OCI-LY7 (cell line): ENCODE results near the gene ANGPTL7. TPM values are rescaled to one million over a fixed set of nuclear protein-coding genes. Genes with fewer than 3 reads are reported as not detected.

Source experiments
- BruUV-seq: library from RNA; stranded (reverse); fragments of 400-500 nt; replicated peaks from 2 replicates; lab custom pipeline; 2021; lab: Mats Ljungman, UMichigan
- CTCF ChIA-PET: fragments of 300-600 bp; sonication (Branson Sonifier 250); formaldehyde crosslinking; loops from one replicate; lab custom pipeline; 2022; ENCODE audit warnings: antibody characterized with exemption; ENCODE audit not compliant: unreplicated experiment; lab: Charles Lee
- POLR2A ChIA-PET: fragments of 300-600 bp; sonication (Branson Sonifier 250); formaldehyde crosslinking; loops from one replicate; lab custom pipeline; 2022; ENCODE audit warnings: antibody characterized with exemption; lab: Charles Lee
- DNase-seq: peaks from one replicate; pipeline ENCODE4 v3.0.0-alpha.2; 2015; ENCODE audit warnings: low spot score
- H2AFZ ChIP-seq: fragments of 200-600 bp; sonication (generic), shearing (Covaris generic); 2 replicates; pipeline ENCODE4 v1.6.1; 2014; ENCODE audit warnings: mild to moderate bottlenecking, antibody characterized with exemption, low read length, moderate library complexity
- H3K27ac ChIP-seq: fragments of 200-600 bp; sonication (generic); 2 replicates; pipeline ENCODE4 v1.5.1; 2014; ENCODE audit warnings: mixed run types, low read depth, mild to moderate bottlenecking, moderate library complexity, low read length, inconsistent platforms; ENCODE audit not compliant: poor library complexity, severe bottlenecking
- H3K36me3 ChIP-seq: fragments of 200-600 bp; sonication (generic); 2 replicates; pipeline ENCODE4 v1.6.1; 2014; ENCODE audit warnings: mild to moderate bottlenecking, antibody characterized with exemption, low read length, moderate library complexity, mixed read lengths; ENCODE audit not compliant: insufficient read depth
- H3K4me1 ChIP-seq: fragments of 200-600 bp; sonication (generic); 2 replicates; pipeline ENCODE4 v1.5.1; 2014; ENCODE audit warnings: mild to moderate bottlenecking, low read length; ENCODE audit not compliant: insufficient read depth, poor library complexity, severe bottlenecking
- H3K4me2 ChIP-seq: fragments of 200-600 bp; sonication (generic); 2 replicates; pipeline ENCODE4 v1.6.1; 2014; ENCODE audit warnings: mild to moderate bottlenecking, low read length
- H3K4me3 ChIP-seq: fragments of 200-600 bp; sonication (generic); 2 replicates; pipeline ENCODE4 v1.5.1; 2014; ENCODE audit warnings: mild to moderate bottlenecking, low read depth, low read length; ENCODE audit not compliant: poor library complexity, severe bottlenecking
- H3K79me2 ChIP-seq: fragments of 200-600 bp; sonication (generic); 2 replicates; pipeline ENCODE4 v1.6.1; 2016; ENCODE audit warnings: low read depth, mild to moderate bottlenecking, low read length, moderate library complexity, mixed read lengths; ENCODE audit not compliant: insufficient read depth
- H3K9me2 ChIP-seq: fragments of 200-600 bp; sonication (generic); 2 replicates; pipeline ENCODE4 v1.6.1; 2016; ENCODE audit warnings: mild to moderate bottlenecking, low read length, mixed read lengths; ENCODE audit not compliant: insufficient read depth
- H3K9me3 ChIP-seq: fragments of 200-600 bp; sonication (generic); 2 replicates; pipeline ENCODE4 v1.6.1; 2014; ENCODE audit warnings: mild to moderate bottlenecking, mixed run types, low read length, mixed read lengths
- H4K20me1 ChIP-seq: fragments of 200-600 bp; sonication (generic); 2 replicates; pipeline ENCODE4 v1.6.1; 2014; ENCODE audit warnings: mild to moderate bottlenecking, antibody characterized with exemption, low read length, moderate library complexity, mixed read lengths; ENCODE audit not compliant: insufficient read depth
- EZH2phosphoT487 ChIP-seq: fragments of 200-600 bp; sonication (generic); IDR thresholded peaks from 2 replicates; pipeline ENCODE4 v1.6.1; 2018; ENCODE audit warnings: low read depth, borderline replicate concordance, mild to moderate bottlenecking, mixed run types, antibody characterized with exemption, low read length, moderate library complexity, mixed read lengths
- intact Hi-C: fragments of 100-400 bp; cut with micrococcal nuclease; formaldehyde crosslinking; loops from one replicate; pipeline ENCODE4 v1.10.0; 2022; ENCODE audit not compliant: unreplicated experiment
- total RNA-seq, 2 experiments: library from RNA; depleted of rRNA in 1 of 2; stranded (reverse); fragments of >200 nt in 1 of 2; shearing (Covaris generic) in 1 of 2; gene quantifications; 2 replicates each; pipeline ENCODE4 v1.2.3, GENCODE V29; 2014 to 2022
- TF ChIP-seq, protein P1 (sequence below): fragments of 200-600 bp; sonication (generic); conservative IDR thresholded peaks from 2 replicates; pipeline ENCODE4 v1.5.1; 2014; ENCODE audit warnings: mild to moderate bottlenecking, antibody characterized with exemption, low read length, moderate library complexity, mixed read lengths

Gene ANGPTL7
- total RNA-seq, 2 experiments from 2014 or later: not detected

DNA sequence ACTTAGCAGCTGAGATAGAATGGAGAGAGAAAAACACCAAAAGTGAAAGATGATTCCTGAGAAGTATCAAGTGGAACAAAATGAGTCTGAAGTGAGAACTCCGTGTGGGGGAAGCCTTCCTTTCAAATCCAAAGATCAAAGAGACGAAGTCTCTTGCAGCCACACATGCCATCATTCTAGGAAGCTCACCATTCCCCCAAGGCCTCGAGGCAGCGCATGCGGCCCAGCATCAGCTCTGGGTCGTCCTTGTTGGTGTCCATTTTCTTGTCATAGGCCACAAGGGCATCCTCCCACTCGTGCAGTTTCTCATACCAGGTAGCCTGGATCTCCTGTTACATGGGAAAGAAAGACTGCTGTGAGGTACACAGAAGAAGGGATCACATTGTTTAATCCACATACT is 32.2 kb upstream of the ANGPTL7 start:
- POLR2A ChIA-PET: no interaction called here
- Histone ChIP-seq H3K27ac (no peak overlapping the region), H3K9me3 (no peaks in the 10 kb centered on the region), H3K4me3 (no peak overlapping the region), H3K4me2 (no peak overlapping the region), H3K36me3 (peaks cover 77% of the 10 kb centered on the region), H4K20me1 (no peaks in the 10 kb centered on the region), H3K4me1 (no peaks in the 10 kb centered on the region), H2AFZ (no peak overlapping the region), H3K79me2 (no peaks in the 10 kb centered on the region), H3K9me2 (no peaks in the 10 kb centered on the region)
- CTCF ChIA-PET: no interaction called here
- intact Hi-C loops: no loop called here
- no peak for DNase-seq
- TF ChIP-seq, protein P1, sequence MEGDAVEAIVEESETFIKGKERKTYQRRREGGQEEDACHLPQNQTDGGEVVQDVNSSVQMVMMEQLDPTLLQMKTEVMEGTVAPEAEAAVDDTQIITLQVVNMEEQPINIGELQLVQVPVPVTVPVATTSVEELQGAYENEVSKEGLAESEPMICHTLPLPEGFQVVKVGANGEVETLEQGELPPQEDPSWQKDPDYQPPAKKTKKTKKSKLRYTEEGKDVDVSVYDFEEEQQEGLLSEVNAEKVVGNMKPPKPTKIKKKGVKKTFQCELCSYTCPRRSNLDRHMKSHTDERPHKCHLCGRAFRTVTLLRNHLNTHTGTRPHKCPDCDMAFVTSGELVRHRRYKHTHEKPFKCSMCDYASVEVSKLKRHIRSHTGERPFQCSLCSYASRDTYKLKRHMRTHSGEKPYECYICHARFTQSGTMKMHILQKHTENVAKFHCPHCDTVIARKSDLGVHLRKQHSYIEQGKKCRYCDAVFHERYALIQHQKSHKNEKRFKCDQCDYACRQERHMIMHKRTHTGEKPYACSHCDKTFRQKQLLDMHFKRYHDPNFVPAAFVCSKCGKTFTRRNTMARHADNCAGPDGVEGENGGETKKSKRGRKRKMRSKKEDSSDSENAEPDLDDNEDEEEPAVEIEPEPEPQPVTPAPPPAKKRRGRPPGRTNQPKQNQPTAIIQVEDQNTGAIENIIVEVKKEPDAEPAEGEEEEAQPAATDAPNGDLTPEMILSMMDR: no peak
- no peak for TF ChIP-seq EZH2phosphoT487
- no TSS peak for BruUV-seq

DNA sequence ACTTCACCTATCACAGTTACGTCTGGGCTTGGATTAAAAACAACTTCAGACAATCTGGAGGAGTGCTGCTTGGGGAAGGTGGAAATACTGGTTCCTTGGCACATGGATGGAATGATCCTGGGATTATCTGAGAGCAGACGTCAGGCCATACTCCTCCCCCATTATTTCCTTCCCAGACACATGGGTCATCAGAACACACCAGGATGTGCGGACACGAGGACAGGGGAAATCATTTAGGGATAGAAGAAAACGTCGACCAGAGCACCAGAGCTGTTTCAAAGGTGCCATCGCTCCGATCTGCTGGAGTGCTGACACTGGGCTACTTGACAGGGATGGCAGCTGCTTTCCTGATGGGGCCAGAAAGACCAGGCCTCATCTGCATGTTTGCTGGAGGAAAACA is 31.8 kb upstream of the ANGPTL7 start:
- POLR2A ChIA-PET: no interaction called here
- no peak for DNase-seq

DNA sequence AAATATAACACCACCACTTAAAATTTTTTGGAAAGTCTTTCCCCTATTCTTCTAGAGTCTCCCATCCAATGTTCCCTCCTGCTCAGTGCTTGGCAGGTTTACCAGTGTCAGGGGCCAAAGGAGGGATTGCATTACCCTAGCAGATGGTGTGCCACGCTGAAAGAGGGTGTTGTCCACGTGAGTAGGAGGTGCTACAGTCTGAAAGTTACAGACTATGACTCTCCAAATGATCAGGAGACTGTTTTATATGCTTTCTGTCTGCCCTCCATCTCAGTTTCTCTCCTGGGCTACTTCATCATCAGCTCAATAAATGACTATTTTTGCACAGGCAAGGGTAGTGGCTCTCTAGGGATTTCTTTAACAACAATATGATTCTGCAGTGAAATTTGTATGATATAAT is 31.3 kb upstream of the ANGPTL7 start:
- no peak overlapping the region for H2AFZ ChIP-seq
- H4K20me1 ChIP-seq: no peaks in the 10 kb centered on the region
- TF ChIP-seq EZH2phosphoT487: no peak
- TF ChIP-seq, protein P1: no peak
- ChIA-PET POLR2A (no interaction called here), CTCF (no interaction called here)
- intact Hi-C loops: no loop called here
- no peak overlapping the region for H3K4me2 ChIP-seq
- peaks cover 69% of the 10 kb centered on the region for H3K36me3 ChIP-seq
- DNase-seq: no peak
- H3K9me3 ChIP-seq: no peaks in the 10 kb centered on the region
- no peak overlapping the region for H3K4me3 ChIP-seq
- no TSS peak for BruUV-seq
- no peaks in the 10 kb centered on the region for H3K79me2 ChIP-seq
- H3K9me2 ChIP-seq: no peaks in the 10 kb centered on the region
- no peaks in the 10 kb centered on the region for H3K4me1 ChIP-seq
- no peak overlapping the region for H3K27ac ChIP-seq

More for the DNA sequence above, 31.8 kb upstream of the ANGPTL7 start:
- Histone ChIP-seq H3K27ac (no peak overlapping the region), H3K36me3 (peaks cover 74% of the 10 kb centered on the region), H3K9me3 (no peaks in the 10 kb centered on the region), H3K9me2 (no peaks in the 10 kb centered on the region), H3K4me1 (no peaks in the 10 kb centered on the region), H3K79me2 (no peaks in the 10 kb centered on the region), H4K20me1 (no peaks in the 10 kb centered on the region), H3K4me2 (no peak overlapping the region), H2AFZ (no peak overlapping the region), H3K4me3 (no peak overlapping the region)
- CTCF ChIA-PET: no interaction called here
- BruUV-seq: no TSS peak
- intact Hi-C loops: no loop called here
- TF ChIP-seq, protein P1: no peak
